ENCODE results near the gene SNAP23.
"Not testable (repeated sequence)": the region's sequence is repeated elsewhere in the genome, so short reads cannot be mapped to it uniquely, and the experiment has no call there.

The SNAP23 gene

GRCh38 chr15:42498212-42499068 is 3.0 kb downstream of the SNAP23 start:
- no peak for DNase-seq (ENCODE audit: low read depth in 2 of 2)

DNA sequence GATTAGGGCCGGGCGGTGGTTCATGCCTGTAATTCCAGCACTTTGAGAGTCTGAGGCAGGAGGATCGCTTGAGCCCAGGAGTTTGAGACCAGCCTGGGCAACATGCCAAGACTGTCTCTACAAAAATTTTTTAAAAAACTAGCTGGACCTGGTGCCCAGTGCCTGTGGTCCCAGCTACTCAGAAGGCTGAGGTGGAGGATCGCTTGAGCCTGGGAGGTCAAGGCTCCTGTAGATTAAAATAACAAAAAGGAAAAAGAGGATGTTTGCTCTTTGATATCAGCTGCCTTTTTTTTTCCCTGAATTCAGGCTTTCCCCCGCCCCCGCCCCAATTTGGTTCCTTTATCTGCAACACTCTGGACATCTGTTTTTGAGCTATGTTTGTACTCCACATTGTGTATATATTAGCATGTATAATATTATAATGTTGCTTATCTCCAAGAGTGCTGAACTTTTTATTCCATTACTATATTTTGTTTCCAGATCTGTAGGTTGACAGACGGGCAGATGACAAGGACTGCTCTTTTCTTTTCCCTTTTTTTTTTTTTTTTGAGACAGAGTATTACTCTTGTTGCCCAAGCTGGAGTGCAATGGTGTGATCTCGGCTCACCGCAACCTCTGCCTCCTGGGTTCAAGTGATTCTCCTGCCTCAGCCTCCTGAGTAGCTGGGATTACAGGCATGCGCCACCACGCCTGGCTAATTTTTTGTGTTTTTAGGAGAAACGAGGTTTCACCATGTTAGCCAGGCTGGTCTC is 4.6 kb downstream of the SNAP23 start:
- DNase-seq (ENCODE audit: low read depth in 2 of 2) = no peak

DNA sequence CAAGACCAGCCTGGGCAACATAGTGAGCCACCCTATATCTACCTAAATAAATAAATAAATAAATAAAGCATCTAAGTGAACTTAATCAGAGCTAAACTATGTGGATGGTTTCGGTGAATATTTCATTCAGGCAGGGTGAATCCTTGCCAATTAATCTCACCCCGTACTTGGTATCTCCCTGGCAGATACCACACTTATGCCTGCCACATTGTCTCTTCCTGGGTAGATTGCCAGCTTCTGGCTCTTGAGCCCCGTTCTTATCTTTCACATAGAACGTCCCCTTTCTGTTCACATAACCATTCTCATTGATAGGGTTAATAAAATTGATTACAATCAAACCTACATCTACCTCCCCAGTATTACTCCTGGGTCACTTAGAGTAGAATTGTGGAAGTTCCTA is 7.0 kb downstream of the SNAP23 start:
- DNase-seq (ENCODE audit: low read depth in 2 of 2) = no peak

DNA sequence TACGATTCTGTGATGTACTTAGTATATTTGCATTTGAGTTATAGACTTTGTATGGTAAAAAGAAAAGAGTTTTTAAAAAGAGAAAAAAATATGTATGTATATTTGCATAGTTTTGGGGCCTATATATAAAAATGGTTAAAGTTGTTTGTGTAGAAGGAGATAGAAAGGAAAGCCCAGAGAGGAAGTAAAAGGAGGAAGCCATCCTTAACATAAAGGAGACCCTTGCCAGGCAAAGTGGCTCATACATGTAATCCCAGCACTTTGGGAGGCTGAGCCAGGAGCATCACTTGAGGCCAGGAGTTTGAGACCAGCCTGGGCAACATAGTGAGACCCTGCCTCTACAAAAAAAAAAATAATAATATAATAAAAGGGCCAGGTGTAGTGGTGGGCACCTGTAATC is 8.4 kb downstream of the SNAP23 start:
- no peak for DNase-seq (ENCODE audit: low read depth in 2 of 2)

GRCh38 chr15:42504631-42505030 is 9.2 kb downstream of the SNAP23 start:
- DNase-seq (ENCODE audit: low read depth in 2 of 2) = no peak

- no peak for DNase-seq (ENCODE audit: low read depth in 2 of 2)
These were observed 12.1 kb downstream of the SNAP23 start for GRCh38 chr15:42507514-42507913.

- DNase-seq (ENCODE audit: low read depth in 2 of 2) = no peak
These were observed 12.8 kb downstream of the SNAP23 start for GRCh38 chr15:42508263-42508690.

DNA sequence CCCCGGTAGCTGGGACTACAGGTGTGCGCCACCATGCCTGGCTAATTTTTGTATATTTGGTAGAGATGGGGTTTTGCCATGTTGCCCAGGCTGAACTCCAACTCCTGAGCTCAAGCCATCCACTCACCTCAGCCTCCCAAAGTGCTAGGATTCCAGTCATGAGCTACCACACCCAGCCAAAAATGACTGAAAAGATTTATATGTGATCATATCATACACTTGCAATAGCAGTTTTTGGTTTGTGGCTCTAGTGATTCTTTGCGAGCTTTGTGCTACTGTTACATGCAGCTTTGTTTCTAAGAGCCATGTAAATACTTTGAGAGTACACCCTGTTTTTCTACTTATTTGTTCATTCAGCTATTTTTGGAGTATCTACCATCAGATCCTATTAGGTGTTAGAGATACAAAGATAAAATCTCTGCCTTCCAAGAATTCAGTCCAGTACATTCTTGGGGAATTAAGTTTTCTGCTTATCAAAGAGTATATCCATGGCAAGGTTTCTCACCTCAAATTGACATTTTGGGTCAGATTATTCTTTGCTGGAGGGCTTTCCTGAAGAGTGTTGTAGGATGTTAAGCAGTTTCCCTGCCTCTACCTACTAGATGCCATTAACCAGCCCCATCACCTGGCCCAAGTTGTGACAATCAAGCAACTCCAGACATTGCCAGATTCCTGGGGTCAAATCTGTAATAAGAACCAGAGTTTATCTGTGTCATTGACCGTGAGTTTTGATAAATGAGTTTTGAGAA is 15.0 kb downstream of the SNAP23 start:
- no peak for DNase-seq (ENCODE audit: low read depth in 2 of 2)

DNA sequence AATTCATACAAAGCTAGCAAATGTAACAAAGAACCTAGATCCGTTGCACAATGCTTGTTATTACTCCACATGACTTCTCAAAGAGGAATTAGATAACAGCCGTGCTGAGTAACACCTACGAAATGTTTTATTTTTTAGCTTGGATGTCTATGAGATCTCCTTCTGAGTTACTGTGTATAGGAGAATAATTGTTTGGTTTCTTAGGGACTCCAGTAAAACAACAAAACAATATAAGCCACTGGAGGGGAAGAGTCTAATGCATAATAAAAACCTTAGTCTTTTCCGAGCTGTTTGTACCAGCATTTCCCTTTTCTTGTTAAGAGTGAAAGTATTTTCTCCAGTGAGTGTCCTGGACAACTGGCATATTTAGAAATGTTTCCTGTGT is 15.6 kb downstream of the SNAP23 start:
- no peak for DNase-seq (ENCODE audit: low read depth in 2 of 2)

GRCh38 chr15:42523331-42523730 is 27.9 kb downstream of the SNAP23 start:
- DNase-seq (ENCODE audit: low read depth in 2 of 2) = no peak

DNA sequence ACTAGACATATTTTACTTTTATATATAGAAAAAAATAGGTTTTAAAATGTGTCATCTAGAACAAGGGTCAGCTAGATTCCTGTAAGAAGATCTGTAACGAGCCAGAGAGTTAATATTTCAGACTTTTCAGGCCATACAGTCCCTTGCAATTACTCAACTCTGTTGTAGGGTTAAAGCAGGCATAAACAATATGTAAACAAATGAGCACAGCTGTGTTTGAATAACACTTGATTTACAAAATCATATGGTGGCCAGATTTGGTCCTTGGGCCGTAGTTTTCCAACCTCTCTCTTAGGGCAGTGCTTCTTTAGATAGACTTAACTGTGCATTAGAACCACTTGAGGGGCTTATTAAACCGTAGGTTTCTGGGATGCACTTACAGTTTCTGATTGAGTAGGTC is 33.5 kb downstream of the SNAP23 start:
- DNase-seq (ENCODE audit: low read depth in 2 of 2) = no peak

GRCh38 chr15:42533246-42533645 is 37.8 kb downstream of the SNAP23 start:
- no peak for DNase-seq (ENCODE audit: low read depth in 2 of 2)

GRCh38 chr15:42544853-42545629 is 49.6 kb downstream of the SNAP23 start:
- no peak for DNase-seq (ENCODE audit: low read depth in 2 of 2)

- DNase-seq (ENCODE audit: low read depth in 2 of 2) = no peak
These were observed 52.4 kb downstream of the SNAP23 start for GRCh38 chr15:42547918-42548248.

GRCh38 chr15:42548249-42549031 is 53.0 kb downstream of the SNAP23 start, which contains the start of the genes HAUS2 and LRRC57:
HAUS2 (plus strand) TSS chr15:42548838; CDS start chr15:42548873, 35 bp downstream.
LRRC57 (minus strand) TSS chr15:42548793; CDS start chr15:42548434, 359 bp downstream.
- peak; percentile 76 to 85 for DNase-seq (ENCODE audit: low read depth in 2 of 2)

GRCh38 chr15:42549032-42549491 is 53.6 kb downstream of the SNAP23 start:
- DNase-seq (ENCODE audit: low read depth in 2 of 2) = no peak

DNA sequence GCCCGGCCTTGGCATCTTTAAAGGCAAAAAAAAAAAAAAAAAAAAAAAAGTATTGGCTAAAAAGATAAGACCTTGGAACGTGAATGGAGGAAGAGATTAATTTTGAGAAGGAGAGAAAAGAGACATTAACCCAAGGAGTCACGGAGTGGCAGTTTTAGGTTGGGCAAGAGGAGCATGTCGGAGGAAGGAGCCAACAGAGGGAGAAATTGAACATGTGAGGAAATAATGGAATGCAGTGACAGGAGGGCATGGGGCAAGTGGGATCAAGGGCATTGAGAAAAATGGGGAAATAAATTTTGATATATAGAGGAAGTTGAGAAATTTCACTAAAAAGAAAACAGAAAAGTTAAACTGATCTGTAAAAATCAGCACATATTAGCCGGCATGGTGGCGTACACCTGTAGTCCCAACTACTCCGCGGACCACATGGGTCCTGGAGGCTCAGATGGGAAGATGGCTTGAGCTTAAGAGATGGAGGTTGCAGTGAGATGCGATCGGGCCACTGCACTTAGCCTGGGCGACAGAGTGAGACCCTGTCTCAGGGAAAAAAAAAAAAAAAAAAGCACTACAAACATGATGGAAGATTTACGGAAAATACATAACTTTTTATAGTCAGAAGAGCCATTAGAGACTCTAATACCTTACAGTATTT is 54.4 kb downstream of the SNAP23 start:
- DNase-seq (ENCODE audit: low read depth in 2 of 2) = no peak

GRCh38 chr15:42553554-42553953 is 58.1 kb downstream of the SNAP23 start:
- no peak for DNase-seq (ENCODE audit: low read depth in 2 of 2)

DNA sequence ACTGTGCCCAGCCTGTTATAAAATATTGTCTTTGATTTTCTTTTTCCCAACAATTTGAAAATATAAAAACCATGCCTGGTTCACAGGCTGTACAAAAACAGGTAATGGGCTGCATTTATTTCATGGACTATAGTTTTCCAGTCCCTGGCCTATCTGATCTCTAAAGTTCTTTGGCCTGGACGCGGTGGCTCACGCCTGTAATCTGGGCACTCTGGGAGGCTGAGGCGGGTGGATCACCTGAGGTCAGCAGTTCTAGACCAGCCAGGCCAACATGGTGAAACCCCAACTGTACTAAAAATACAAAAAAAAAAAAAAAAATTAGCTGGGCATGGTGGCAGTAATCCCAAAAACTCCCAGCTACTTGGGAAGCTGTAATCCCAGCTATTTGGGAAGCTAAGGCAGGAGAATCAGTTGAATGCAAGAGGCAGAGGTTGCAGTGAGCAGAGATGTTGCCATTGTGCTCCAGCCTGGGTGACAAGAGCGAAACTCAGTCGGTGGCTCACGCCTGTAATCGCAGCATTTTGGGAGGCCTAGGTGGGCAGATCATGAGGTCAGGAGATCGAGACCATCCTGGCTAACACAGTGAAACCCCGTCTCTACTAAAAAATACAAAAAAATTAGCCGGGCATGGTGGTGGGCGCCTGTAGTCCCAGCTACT is 61.2 kb downstream of the SNAP23 start:
- not testable (repeated sequence) for DNase-seq (ENCODE audit: low read depth in 2 of 2)
